ENCODE data around the gene ASIC1.
"Not testable (repeated sequence)": the region's sequence is repeated elsewhere in the genome, so short reads cannot be mapped to it uniquely, and the experiment has no call there.

ASIC1 gene

GRCh38 chr12:50057000-50057841 lies at the start of gene ASIC1:
Gene ASIC1 (plus strand): TSS chr12:50057596. CDS start chr12:50058767, 1,171 bp downstream.
- no peak for DNase-seq (ENCODE audit: low read depth)

DNA sequence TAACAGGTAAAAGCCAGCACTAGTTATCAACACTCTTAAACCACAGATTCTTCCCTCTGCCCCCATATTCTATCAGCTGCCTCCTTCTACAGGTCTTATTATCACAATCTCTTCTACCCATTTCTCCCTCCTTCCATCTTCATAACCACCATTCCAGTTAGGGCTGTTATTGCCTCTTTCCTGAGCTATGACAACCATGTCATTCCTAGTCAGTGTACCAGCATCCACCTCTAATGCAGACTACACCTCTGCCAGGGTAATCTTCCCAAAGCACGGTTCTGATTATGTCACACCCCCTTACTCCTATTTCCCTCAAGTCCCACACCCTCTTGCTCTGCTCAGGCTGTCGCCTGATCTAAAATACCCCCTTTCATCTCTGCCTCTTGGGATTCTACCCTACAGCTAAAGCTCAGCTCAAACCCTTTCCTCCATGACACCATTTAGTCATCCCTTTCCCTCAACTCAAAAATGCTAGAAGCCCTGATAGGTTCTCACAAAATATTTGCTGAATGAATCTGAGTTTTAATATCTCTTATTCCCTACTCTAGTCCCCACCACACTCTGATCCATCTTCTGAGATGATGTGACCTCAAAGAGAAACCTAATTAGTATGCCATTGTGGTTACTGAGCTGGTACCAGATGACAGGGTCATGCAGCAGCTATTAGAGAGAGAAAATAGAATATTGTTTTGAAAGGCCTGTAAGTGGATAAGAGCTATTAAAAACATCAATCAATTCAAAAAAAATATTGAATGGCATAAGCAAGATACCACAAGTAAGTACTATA lies 43.8 kb upstream of the ASIC1 start:
- DNase-seq (ENCODE audit: low read depth), result no peak

- DNase-seq (ENCODE audit: low read depth), result no peak
Measured at GRCh38 chr12:50014342-50014741, 43.1 kb upstream of the ASIC1 start.

DNA sequence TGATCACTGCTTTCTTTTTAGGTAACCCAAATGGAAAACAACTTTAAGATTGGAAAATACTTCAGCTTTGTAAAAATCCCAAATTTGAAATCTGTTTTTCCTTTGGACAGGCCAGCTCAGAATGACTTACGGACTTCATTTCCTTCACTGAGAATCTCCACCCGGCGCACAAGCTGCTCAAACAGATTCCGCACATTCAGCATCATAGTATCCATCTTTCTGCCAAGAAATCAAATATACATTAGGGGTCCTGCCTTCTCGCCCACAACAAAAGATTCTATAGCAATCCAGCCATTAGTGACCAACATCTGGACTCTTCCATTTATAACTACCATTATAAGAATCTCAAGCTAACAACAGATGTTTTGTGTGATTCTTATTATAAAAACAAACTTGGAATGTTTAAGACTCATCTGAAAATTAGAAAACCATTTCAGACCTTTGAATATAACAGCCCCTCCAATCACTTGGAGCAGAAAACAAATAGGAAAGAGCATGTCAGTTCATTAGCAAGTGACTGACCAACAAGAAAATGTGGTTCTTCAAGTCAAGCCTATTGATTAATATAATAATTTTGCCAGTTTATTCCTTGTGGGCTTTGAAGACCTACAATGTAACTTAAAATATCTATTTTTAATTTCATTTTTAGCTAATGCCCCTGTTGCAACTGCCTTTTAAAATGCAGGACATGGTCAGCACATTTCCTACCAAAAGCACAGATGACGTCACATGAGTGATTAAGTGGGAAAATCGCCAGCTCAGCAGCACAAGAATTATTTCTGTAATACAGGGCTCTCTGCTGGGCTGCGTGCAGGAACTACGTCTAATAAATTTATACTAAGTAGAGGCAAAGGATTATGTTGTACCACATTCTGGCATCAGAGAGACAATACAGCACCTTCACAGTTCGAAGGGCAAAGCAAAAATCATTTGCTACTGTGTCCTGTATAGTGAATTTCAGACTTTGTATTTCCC lies 40.6 kb upstream of the ASIC1 start:
- DNase-seq (ENCODE audit: low read depth), result no peak

GRCh38 chr12:50017641-50018040 lies 39.8 kb upstream of the ASIC1 start:
- DNase-seq (ENCODE audit: low read depth), result no peak

- DNase-seq (ENCODE audit: low read depth), result no peak
Measured at GRCh38 chr12:50018154-50018553, 39.2 kb upstream of the ASIC1 start.

DNA sequence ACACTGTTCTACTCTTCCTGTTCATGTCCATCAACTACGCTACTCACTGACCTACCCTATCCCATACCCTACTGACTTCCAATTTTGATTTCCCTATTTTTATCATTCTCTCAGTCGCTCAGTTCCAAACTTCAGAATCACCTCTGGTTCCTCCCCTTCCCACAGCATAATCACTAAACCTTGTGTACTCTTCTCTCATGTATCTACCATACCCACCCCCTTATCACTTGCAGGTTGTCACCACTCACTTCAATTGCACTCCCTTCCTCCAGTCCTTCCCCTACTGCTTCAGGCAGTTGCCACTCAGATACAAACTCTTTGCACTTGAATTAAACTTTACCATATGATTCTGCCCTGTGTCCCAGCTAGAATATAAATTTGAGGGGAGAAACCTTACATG lies 38.4 kb upstream of the ASIC1 start:
- DNase-seq (ENCODE audit: low read depth), result no peak

DNA sequence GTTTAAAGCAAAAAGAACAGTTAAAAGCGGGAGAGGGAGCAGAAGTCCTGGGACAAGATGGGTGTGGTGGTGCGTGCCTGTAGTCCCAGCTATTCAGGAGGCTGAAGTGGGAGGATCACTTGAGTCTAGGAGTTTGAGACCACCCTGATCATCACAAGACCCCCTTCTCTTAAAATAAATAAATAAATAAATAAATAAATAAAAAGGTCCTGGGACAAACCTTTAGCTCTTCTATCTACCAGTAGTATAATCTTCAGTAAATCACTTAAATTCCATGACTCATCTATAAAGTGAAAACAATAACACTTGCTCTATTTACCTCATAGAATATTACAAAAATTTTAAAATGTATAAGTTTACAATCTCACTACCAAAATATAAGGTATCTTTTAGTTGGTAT lies 37.9 kb upstream of the ASIC1 start:
- no peak for DNase-seq (ENCODE audit: low read depth)

GRCh38 chr12:50021031-50021430 lies 36.4 kb upstream of the ASIC1 start:
- no peak for DNase-seq (ENCODE audit: low read depth)

DNA sequence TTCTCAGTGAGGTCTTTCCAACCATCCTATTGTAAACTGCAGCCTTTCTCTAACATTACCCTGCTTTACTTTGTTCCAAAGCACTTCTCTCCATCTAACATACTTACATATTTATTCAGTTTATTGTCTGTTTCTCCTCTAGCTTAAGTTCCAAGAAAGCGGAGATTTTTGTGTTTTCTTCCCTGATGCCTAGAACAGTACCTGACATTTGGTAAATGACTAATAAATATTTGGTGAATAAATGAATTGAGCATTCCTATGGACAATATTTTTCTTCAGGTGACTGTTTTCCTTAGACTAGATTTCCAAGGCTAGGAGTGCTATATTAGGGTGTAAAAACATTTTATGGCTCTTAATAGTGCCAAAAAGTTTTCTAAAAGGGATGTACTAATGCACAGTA lies 34.5 kb upstream of the ASIC1 start:
- DNase-seq (ENCODE audit: low read depth), result no peak

DNA sequence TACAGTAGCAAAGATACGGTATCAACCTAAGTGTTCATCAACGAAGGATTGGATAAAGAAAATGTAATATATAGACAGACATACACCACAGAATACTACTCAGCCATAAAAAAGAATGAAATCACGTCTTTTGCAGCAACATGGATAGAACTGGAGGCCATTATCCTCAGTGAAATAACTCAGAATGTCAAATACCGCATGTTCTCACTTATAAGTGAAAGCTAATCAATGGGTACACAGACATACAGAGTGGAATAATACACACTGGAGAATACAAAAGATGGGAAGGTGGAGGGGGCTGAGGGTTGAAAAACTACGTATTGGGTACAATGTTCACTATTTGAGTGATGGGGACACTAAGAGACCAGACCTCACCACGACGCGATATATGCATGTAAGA lies 33.2 kb upstream of the ASIC1 start:
- DNase-seq (ENCODE audit: low read depth), result no peak

GRCh38 chr12:50024805-50025186 lies 32.6 kb upstream of the ASIC1 start:
- no peak for DNase-seq (ENCODE audit: low read depth)

- peak; percentile 92 for DNase-seq (ENCODE audit: low read depth)
Measured at GRCh38 chr12:50025187-50026059, 32.0 kb upstream of the ASIC1 start, which contains the start of gene RACGAP1. Gene RACGAP1 (minus strand): TSS chr12:50025494. CDS start chr12:50016715, 8,779 bp downstream.

DNA sequence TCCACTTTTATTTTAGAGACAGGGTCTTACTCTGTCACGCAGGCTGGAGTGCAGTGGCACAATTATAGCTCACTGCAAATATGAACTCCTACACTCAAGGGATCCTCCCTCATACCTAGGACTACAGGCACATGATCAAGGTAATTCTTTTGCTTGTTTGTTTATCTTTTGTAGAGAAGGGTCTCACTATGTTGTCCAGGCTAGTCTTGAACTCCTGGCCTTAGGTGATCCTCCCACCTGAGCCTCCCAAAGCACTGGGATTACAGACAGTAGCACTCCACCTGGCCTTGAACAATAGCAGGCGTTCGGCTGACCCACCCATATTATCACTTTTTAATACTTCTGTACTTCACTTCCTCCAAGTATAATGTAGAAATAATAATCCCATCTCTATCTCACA lies 30.7 kb upstream of the ASIC1 start:
- DNase-seq (ENCODE audit: low read depth), result no peak

GRCh38 chr12:50030449-50030848 lies 26.9 kb upstream of the ASIC1 start:
- DNase-seq (ENCODE audit: low read depth), result not testable (repeated sequence)

GRCh38 chr12:50032515-50032853 lies 24.9 kb upstream of the ASIC1 start:
- DNase-seq (ENCODE audit: low read depth), result no peak

GRCh38 chr12:50032854-50033581 lies 24.4 kb upstream of the ASIC1 start:
- no peak for DNase-seq (ENCODE audit: low read depth)

- DNase-seq (ENCODE audit: low read depth), result no peak
Measured at GRCh38 chr12:50038336-50038735, 19.1 kb upstream of the ASIC1 start.

GRCh38 chr12:50039151-50039835 lies 18.1 kb upstream of the ASIC1 start:
- DNase-seq (ENCODE audit: low read depth), result peak; percentile 85

DNA sequence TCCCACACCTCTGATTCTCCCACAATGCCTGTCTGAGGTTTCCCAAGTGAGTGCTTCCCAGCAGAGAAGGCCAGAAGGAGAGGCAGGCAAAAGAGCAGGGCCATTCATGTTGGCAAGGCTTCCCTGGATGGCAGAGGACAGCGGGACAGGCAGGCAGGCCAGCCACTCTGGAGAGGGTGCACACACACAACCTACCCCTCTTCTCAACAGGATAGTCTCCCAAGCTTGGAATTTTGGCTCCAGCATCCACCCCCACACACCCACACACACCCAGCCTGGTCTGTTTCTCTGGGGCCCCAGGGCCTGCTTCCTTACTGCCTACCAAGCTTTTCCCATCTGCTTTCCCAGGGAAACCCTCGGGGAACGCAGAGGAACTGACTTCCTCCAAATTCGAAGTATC lies 16.7 kb upstream of the ASIC1 start:
- no peak for DNase-seq (ENCODE audit: low read depth)
